ENCODE data around the gene AKAP13. TPM values are rescaled to one million over a fixed set of nuclear protein-coding genes. Genes with fewer than 3 reads are reported as not detected.

The AKAP13 gene
- total RNA-seq, 1 experiment from 2014 or later, result 54.5 TPM

GRCh38 chr15:85576392-85576791 is 196.0 kb downstream of the AKAP13 start:
- Histone ChIP-seq H3K27ac (ENCODE audit: low read depth, low read length, poor library complexity, severe bottlenecking) (no peak overlapping the region), H3K36me3 (ENCODE audit: insufficient read depth, low read length, poor library complexity, severe bottlenecking) (no peaks in the 10 kb centered on the region), H3K27me3 (replicated peaks; ENCODE audit: insufficient read depth, low read depth, low read length, poor library complexity) (no peaks in the 10 kb centered on the region), H3K4me1 (ENCODE audit: insufficient read depth, low read length, poor library complexity, severe bottlenecking) (peaks cover 24% of the 10 kb centered on the region), H3K9me3 (ENCODE audit: low read depth, low read length, poor library complexity, severe bottlenecking) (no peaks in the 10 kb centered on the region), H3K4me3 (ENCODE audit: low read depth, low read length, poor library complexity, severe bottlenecking) (no peak overlapping the region)
- POLR2A ChIA-PET (ENCODE audit: low non-redundant PET), result no interaction called here
- intact Hi-C loops (cut with micrococcal nuclease; ENCODE audit: unreplicated experiment), result no loop called here
- no peak for DNase-seq (ENCODE audit: low spot score)
- CTCF ChIA-PET, result no interaction called here
- TF ChIP-seq, protein P1, sequence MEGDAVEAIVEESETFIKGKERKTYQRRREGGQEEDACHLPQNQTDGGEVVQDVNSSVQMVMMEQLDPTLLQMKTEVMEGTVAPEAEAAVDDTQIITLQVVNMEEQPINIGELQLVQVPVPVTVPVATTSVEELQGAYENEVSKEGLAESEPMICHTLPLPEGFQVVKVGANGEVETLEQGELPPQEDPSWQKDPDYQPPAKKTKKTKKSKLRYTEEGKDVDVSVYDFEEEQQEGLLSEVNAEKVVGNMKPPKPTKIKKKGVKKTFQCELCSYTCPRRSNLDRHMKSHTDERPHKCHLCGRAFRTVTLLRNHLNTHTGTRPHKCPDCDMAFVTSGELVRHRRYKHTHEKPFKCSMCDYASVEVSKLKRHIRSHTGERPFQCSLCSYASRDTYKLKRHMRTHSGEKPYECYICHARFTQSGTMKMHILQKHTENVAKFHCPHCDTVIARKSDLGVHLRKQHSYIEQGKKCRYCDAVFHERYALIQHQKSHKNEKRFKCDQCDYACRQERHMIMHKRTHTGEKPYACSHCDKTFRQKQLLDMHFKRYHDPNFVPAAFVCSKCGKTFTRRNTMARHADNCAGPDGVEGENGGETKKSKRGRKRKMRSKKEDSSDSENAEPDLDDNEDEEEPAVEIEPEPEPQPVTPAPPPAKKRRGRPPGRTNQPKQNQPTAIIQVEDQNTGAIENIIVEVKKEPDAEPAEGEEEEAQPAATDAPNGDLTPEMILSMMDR (conservative IDR thresholded peaks at IDR 0.05; ENCODE audit: low read depth, low read length), result no peak
- BruUV-seq (replicated peaks), result no TSS peak

- no peak overlapping the region for H3K27ac ChIP-seq (ENCODE audit: low read depth, low read length, poor library complexity, severe bottlenecking)
- intact Hi-C loops (cut with micrococcal nuclease; ENCODE audit: unreplicated experiment), result no loop called here
- TF ChIP-seq, protein P1 (conservative IDR thresholded peaks at IDR 0.05; ENCODE audit: low read depth, low read length), result no peak
- TF ChIP-seq EZH2 (IDR thresholded peaks at IDR 0.05; ENCODE audit: borderline replicate concordance, low read depth, low read length, poor library complexity, severe bottlenecking), result no peak
- DNase-seq (ENCODE audit: low spot score), result no peak
- ChIA-PET POLR2A (ENCODE audit: low non-redundant PET) (no interaction called here), CTCF (no interaction called here)
- H3K4me3 ChIP-seq (ENCODE audit: low read depth, low read length, poor library complexity, severe bottlenecking), result no peak overlapping the region
- H3K36me3 ChIP-seq (ENCODE audit: insufficient read depth, low read length, poor library complexity, severe bottlenecking), result no peaks in the 10 kb centered on the region
- BruUV-seq (replicated peaks), result no TSS peak
- H3K27me3 ChIP-seq (replicated peaks; ENCODE audit: insufficient read depth, low read depth, low read length, poor library complexity), result no peaks in the 10 kb centered on the region
- no peaks in the 10 kb centered on the region for H3K9me3 ChIP-seq (ENCODE audit: low read depth, low read length, poor library complexity, severe bottlenecking)
- H3K4me1 ChIP-seq (ENCODE audit: insufficient read depth, low read length, poor library complexity, severe bottlenecking), result peaks cover 13% of the 10 kb centered on the region
These were observed 198.7 kb downstream of the AKAP13 start for GRCh38 chr15:85578941-85579701.

DNA sequence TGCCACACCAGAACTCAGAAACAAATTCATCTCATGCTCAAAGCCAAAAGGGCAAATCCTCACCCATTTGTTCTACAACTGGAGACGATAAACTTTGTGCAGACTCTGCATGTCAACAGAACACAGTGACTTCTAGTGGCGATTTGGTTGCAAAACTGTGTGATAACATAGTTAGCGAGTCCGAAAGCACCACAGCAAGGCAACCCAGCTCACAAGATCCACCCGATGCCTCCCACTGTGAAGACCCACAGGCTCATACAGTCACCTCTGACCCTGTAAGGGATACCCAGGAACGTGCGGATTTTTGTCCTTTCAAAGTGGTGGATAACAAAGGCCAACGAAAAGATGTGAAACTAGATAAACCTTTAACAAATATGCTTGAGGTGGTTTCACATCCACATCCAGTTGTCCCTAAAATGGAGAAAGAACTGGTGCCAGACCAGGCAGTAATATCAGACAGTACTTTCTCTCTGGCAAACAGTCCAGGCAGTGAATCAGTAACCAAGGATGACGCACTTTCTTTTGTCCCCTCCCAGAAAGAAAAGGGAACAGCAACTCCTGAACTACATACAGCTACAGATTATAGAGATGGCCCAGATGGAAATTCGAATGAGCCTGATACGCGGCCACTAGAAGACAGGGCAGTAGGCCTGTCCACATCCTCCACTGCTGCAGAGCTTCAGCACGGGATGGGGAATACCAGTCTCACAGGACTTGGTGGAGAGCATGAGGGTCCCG is 199.7 kb downstream of the AKAP13 start:
- H3K9me3 ChIP-seq (ENCODE audit: low read depth, low read length, poor library complexity, severe bottlenecking), result no peaks in the 10 kb centered on the region
- H3K36me3 ChIP-seq (ENCODE audit: insufficient read depth, low read length, poor library complexity, severe bottlenecking), result no peaks in the 10 kb centered on the region
- BruUV-seq (replicated peaks), result TSS peak; percentile 34
- intact Hi-C loops (cut with micrococcal nuclease; ENCODE audit: unreplicated experiment), result no loop called here
- ChIA-PET CTCF (no interaction called here), POLR2A (ENCODE audit: low non-redundant PET) (no interaction called here)
- H3K27ac ChIP-seq (ENCODE audit: low read depth, low read length, poor library complexity, severe bottlenecking), result no peak overlapping the region
- H3K4me3 ChIP-seq (ENCODE audit: low read depth, low read length, poor library complexity, severe bottlenecking), result no peak overlapping the region
- TF ChIP-seq, protein P1 (conservative IDR thresholded peaks at IDR 0.05; ENCODE audit: low read depth, low read length), result 0 out of 2 replicates have a peak, but pooled peaks have one; percentile 7
- TF ChIP-seq EZH2 (IDR thresholded peaks at IDR 0.05; ENCODE audit: borderline replicate concordance, low read depth, low read length, poor library complexity, severe bottlenecking), result no peak
- DNase-seq (ENCODE audit: low spot score), result no peak
- H3K4me1 ChIP-seq (ENCODE audit: insufficient read depth, low read length, poor library complexity, severe bottlenecking), result peaks cover 13% of the 10 kb centered on the region
- H3K27me3 ChIP-seq (replicated peaks; ENCODE audit: insufficient read depth, low read depth, low read length, poor library complexity), result no peaks in the 10 kb centered on the region

Measured in A673 (cell line).